GM21619 (cell line): Measurements from ENCODE around the gene BRME1.

Experiments
- ATAC-seq: cut with Tn5 transposase; IDR thresholded peaks from one replicate; pipeline ENCODE4 v1.9.1; 2021; ENCODE audit not compliant: unreplicated experiment

BRME1 gene

DNA sequence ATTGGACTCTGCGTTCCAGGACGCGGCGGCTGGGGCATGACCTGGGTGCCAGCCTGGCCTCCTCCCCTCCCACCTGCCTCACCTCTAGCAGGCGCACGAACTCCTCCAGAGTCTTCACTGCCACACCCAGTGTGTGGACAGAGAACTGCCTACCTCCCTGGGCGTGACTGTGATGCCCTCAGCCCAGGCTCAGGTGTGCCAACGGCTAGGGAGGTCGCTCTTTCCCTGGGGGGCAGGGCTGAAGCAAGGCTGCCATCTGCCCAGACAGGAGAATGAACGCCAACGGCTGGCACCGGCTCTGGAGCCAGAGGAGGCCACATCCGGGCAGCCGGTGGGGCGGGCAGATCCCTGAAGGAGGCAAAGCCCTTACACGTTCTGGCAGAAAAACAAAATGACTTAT lies 17.6 kb downstream of the BRME1 start:
- ATAC-seq, result no peak

DNA sequence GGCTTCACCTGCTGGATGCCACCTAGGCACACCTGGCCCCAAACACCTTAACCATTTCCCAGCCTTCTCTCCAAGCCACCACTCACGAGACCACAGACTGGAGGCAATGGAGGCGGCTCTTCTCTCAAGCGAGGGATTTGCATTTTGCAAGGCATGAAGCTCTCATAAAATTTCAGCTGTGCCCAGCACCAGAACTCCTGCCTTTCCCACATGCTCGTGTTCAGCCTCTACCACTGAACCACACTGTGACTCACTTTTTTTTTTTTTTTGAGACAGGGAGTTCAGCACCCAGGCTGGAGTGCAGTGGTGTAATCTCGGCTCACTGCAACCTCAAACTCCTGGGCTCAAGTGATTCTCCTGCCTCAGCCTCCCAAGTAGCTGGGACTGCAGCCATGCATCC lies 18.4 kb downstream of the BRME1 start:
- no peak for ATAC-seq

DNA sequence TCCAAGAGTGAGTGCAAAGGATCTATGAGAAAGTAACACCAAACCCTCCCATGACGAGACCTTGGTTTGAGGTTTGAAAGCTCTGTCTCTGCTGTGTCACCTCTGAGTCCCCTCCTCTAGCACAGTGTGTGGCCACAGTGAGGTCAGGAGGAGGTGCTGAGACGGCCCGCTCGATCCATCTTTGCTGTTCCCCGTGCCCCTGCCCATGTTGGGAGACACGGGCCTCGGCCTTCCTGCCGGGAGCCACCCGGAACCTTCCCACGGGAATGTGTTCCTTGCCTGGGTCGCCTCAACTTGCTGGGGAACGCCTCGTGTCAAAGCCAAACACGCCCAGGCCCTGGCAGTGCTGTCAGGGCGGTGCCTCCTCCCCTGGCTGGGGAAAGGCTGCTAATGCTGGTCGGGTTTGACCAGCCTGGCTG lies 18.9 kb downstream of the BRME1 start:
- ATAC-seq, result no peak

DNA sequence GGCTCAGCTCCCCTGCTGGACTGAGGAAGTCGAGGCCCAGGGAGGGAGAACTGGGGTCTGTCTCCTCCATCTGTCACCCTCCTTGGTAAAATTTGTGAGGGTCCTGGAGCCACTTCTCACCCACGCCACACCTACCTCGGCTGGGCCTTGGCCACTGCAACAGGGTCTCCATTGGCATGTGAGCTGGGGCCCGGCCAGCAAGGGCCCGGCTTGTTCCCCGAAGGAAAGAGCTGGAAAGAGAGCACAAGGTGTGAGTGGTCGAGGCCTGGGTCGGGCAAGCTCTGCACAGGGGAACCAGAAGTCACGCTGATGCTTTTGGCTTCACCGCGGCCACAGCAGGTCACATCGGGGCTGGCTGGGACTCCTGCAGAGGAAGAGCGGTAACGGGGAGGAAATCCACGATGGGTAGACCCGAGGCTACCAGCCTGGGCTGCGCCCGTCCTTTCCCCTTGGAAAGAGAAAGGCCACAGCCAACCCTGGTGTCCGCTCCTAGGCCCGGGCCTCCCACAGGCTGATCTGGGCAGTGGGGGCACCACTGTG lies 20.0 kb downstream of the BRME1 start:
- ATAC-seq, result no peak

DNA sequence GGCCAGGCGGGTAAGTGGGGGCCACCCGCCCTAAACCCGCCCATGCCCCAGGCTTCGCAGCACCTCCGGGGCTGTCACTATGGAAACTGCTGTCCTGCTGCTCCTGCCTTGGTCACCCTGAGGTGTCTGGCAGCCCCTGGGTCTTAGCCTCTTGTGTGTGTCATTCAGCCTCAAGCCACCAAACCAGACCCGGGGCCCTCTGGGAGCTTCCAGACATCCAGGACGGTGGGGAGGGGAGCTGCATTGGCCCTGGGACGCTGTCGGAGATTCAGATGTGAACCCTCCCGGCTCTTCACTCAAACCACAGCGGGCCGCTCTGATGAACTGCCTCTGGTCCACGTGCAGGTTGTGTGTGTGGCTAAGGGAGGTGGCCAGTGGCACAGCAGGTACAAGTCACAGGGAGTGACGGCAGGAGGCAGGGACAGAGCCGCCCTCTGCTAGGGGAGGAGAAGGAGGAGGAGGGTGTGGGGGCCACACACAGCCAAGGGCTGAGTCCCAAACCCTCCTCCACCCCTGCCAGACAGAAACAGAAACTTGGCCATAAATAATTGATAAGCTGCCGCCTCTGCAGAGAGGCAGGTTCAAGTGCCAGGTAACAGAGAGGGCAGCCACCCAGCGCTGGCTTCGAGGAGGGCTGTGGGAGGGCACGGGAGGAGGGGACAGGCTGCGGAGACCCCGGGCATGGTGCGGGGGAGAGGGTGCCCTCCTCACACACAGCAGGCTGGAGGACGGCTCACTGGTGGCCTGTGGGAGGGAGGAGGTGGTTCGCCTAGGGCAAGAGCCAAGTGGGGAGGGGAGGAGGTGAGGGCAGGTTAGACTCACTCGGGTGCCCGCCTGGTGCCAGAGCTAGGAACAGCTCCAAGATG lies 21.0 kb downstream of the BRME1 start:
- no peak for ATAC-seq

DNA sequence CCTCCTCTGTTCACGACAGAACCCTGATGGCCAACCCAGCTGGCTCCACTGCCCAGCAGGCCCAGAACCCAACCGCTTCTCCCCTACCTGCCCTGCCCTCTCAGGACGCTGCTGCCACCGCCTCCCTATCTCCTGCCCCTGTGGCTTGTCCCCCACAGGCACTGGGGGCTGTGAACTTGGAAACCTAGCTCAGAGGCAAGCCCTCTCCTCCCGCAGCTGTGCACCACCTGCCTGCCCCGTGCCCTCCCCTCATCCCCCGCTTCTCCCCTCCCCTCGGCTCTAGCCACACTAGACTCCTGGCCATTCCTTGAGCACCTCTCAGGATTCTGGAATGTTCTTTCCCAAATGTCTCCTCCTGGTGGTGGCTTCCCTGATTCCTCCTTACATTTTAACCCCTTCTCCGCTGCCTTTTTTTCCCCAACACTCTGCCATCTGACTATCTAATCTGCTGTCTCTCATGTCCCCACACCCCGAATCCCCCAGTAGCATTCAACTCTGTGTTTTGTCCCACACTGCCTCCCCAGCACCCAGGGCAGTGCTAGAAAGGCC lies 22.3 kb downstream of the BRME1 start:
- no peak for ATAC-seq

DNA sequence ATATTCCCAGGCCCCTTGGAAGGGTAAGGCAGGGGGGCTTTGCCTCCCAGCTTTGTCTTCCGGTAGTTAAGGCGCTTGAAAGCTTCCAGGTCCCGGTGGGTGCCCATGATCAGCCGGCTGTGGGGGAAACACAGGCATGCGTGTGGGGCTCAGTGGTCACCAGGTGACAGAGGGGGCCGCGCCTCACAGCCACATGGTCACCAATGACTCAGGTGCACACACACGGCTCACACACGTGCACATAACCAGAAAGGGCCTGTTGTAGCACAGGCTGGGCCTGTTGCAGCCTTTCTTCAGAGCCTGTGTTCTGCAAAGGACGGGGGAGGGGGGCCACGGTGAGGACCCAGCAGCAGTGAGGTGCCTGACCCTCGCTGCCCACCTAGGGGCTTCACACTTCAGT lies 23.1 kb downstream of the BRME1 start:
- no peak for ATAC-seq

DNA sequence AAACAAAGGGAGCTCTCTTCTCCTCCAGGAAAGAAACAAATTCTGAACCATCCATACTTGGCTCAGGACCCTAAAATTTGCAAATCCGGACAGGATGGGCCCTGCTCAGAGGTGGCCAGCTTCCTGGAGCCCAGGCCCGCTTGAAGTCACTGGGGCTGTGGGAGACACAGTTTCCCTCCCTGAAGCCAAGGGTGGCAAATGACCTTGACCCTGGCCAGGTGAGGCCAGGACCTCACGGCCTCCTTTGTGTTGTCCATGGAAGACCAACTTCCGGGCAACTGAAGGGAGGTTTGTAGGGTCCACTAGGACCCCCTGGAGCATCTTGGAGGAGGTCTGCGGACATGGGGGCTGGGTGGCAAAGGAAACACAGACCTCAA lies 23.5 kb downstream of the BRME1 start:
- ATAC-seq, result no peak

DNA sequence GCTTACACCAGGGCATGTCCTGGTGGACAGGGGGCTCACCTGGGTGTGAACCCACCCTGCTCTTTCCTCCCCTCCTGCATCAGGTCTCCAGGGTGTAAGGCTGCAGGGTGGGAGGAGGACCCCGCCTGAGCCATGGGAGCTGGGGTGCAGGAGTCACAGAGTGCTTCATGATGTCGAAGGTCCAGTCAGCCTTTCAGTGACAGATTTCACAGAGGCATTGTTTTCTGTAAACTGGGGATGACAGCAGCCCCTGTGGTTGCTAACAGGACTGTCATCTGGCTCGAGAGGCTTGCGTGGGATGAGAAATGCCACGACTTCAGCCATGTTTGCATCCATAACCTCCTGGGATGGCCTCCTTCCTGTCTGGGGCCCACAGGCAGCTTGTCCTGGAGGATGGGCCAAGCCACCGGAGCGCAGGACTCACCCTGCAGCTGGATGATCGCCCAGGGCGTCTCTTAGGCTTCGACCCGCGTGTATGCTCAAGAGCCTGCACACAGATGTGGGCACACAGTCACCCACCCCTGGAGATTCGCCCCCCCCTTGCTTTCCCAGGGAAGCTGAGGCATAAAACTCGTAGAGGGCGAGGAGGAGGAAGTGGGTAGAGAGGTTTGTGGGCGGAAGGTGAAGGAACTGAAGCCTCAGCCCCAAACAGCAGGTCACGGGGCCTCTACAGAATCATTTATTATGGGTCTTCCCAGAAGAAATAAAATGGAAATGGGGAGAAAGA lies 24.1 kb downstream of the BRME1 start:
- no peak for ATAC-seq

DNA sequence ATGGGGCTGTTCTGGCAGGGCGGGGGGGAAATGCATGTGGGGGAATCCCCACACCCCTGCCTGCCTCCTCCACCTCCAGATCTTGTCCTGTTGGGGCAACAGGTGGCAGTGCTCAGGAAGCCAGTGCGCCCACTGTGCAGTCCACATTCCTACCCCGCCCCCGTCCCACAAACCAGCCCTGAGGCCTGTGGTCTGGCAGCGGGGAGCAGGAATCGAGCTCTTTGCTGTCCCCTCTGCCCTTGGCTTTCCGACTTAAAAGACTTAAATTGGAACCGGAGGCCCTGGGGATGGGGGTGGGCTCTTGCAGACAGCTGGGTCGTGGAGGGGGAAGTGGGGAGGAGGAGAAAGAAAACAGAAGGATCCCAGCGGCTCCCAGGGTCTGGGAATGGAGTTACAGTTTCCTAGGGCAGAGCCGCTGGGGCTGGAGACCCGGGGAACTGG lies 24.6 kb downstream of the BRME1 start:
- ATAC-seq, result no peak

DNA sequence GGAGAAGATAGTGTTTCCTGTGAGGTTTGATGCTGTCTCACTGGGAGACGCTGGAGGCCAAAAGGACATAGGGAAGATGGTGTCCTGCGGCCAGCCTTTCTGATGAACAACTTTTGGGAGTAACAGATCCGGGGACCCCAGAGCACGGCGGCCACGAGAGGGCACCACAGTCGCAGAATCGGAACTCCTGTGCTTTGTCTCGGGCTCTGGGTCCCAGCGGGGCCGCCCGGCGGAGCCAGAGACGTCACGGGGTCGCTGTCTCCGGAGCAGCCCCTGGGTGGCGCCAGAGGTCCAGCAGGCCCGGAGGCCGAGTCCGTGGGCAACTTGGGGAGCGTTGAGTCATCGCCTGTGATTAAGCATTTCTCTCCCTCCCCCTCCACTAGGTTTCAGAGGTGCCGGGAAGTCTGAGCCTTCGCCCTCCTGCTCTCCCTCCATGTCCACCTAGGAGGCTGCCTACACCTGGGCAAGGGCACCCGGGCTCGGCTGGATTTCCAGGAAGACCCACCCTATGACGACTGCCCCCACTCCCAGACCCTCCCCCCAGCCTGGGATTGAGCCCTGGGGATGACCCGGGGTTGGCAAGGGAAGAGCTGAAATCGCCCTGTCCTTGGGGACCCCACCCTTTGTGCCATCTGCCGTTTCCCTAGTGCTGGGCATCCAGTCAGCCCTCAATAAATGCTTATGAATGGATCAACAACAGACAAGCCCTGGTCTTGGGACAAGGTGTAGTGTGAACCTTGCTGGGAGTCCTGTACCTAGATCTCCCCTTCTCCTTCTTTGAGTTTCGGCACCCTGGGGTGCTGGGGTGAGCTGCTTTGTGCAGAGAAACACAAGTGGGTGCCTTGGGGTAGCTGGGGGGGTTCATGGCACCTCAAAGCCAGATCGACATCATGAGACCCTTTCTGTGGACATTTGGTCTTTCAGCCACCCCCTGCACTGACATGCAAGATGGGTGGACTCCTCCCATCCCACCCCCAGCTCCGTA lies 25.6 kb downstream of the BRME1 start:
- ATAC-seq, result peak; percentile 80

DNA sequence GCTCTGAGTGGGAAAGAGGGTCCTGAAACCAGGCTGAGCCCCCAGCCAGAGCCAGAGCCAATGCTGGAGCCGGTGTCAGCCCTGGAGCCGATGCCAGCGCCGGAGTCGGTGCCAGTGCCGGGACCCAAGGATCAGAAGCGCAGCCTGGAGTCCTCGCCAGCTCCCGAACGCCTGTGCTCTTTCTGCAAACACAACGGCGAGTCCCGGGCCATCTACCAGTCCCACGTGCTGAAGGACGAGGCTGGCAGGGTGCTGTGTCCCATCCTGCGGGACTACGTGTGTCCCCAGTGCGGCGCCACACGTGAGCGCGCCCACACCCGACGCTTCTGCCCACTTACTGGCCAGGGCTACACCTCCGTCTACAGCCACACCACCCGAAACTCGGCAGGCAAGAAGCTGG lies 28.6 kb downstream of the BRME1 start:
- no peak for ATAC-seq

DNA sequence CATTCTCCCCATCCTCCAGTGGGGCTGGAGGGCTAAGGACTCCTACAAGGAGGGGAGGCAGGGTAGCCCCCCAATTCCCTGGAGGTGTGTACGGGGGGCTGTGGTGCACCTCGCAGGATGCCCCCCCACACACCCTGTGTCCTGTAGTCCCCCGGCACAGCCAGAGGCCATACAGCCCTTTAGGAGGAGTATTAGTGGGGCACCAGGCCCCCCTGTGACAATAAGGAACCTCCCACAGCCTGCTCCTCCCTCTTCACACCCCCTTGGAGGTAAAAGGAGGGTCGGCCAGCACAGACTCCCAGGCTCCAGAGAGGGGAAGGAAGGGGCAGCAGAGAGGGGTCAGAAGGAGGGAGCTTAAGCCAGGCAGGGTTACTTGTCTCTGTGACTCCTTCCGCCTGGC lies 29.1 kb downstream of the BRME1 start, which contains the start of gene NANOS3:
NANOS3 (plus strand) TSS at position 301 of the 400 bp plus-strand sequence. CDS start 115 bp downstream, outside the sequence.
- ATAC-seq, result no peak

DNA sequence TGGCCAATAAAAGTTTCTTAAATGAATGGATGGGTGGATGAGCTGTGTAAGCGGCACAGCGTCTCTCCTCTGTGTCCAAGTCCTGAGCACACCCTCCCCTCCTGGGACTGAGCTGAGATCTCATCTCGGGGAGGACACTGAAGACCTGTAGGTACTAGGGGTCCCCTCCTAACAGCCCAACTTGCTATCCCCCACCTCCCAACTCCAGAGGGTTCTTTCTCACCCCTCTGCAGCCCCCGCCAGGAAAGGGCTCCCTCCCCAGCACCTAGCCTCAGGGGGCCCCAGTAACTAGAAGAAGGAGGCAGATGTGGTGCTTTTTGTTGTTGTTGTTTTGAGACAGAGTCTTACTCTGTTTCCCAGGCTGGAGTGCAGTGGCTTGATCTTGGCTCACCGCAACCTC lies 30.1 kb downstream of the BRME1 start:
- no peak for ATAC-seq

DNA sequence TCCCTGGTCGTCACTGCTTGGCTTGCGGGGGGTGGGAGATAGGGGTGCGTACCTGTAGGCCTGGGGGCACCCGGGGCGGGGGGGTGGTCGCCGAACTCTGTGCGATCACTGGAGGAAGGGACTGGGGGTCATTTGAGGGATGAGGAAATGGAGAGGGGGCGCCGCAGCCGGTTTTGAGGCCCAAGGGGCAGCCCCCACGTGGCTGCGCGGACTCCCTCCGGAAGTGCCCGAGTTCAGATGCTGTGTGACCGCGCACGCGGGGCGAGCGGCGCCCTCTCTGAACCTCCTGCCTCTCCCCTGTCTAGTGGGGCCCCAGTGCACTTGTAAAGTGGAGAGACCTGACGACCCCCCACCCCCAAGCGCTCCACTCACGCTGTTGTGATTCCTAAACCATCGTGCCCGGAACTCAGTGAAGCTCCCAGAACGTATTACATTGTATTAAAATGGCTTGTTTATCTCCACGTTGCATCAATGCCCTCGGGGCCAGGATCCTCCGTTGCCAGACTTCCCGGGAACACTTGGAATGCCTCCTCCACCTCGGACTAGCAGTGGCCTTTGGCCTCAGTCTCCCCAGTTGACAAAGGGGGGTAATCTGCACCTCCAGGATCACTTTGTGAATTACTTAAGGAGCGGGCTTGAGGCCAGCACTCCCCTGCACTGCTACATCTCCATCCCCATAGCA lies 31.9 kb downstream of the BRME1 start:
- ATAC-seq, result no peak

DNA sequence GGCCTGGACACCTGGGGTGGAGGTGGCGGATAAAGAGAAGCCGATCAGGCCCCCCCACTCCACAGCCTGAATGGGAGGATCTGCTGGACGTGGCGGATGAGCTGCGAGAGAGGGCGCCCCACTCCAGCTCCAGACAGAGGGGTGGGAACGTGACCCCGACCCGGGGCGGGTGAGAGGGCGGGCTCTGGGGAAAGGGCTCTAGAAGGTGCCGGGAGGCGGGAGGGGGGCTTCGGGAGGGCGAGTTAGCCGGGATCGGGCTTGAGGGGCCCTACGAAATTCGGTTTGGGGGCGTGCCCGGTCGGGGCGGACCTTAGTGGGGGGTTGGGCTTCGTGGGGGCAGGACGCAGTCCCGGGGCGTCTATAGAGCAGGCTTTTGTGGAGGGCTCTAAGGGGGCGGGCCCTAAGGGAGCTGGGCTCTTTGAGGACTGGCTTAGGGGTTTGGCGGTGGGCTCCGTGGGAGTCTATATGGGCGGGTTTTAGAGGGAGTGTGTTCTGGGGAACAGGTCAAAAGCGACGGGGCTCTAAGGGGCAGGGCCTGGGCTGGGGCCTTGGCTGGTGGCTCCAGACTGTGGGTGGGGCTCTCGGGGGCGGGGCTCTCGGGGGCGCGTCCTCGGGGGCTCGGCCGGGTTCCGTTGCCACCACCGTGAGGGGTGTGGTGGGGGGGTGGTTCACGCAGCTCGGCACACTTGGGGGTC lies 33.1 kb downstream of the BRME1 start:
- ATAC-seq, result no peak

DNA sequence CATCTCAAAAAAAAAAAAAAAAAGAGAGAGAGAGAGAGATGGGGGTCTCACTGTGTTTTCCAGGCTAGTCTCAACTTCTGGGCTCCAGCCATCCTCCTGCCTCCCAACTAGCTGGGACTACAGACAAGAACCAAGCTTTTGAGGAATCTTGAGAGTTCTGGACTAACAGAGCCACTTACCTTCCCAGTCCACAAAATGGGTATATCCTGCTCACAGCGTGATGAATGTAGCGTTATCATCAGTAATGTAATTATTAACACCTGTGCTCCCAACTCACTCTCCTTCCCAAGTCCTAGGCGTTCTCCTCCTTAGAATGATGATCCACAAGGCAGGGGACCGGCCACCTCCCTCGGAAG lies 33.6 kb downstream of the BRME1 start:
- ATAC-seq, result no peak

DNA sequence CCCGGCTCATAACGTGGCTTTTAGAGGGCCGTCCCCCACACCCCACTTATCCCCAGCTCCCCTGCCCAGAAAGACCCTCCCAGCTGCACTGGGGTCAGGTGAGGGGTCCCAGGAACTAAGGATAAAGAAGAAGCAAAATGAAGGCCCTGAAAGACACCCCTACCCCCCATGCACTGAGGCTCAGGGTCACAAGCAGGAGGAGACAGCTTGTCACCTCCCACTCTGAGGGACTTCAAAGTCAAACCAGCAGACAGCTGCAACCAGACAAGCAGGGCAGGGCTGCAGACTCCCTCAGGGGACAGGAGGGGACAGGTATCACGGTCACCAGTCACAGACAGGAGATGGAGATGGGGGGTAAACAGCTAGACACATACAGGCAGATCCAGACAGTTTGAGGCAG lies 35.0 kb downstream of the BRME1 start:
- ATAC-seq, result no peak

DNA sequence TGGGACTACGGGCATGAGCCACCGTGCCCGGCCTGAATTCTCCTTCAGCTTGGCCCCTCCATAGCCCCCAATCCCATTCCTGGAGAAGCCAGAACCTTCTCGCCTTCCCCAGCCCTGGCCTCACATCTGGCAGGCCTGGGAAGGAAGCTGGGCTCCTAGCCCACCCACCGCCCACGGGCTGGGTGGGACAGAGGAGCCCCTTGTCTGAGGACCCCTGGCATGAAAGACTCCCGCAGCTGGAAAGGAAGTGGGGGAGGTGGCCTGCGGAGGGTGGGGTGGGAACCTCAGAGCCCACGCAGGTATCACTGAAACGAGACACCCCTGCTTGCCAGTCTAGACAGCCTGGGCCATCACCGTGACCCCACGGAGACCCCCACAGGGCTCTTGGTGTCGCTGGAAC lies 36.6 kb downstream of the BRME1 start:
- ATAC-seq, result no peak
